ENCODE measurements around the gene CDH2.
A peak's percentile ranks its signal among the peaks of the same experiment; 100 is the strongest.

CDH2 gene

DNA sequence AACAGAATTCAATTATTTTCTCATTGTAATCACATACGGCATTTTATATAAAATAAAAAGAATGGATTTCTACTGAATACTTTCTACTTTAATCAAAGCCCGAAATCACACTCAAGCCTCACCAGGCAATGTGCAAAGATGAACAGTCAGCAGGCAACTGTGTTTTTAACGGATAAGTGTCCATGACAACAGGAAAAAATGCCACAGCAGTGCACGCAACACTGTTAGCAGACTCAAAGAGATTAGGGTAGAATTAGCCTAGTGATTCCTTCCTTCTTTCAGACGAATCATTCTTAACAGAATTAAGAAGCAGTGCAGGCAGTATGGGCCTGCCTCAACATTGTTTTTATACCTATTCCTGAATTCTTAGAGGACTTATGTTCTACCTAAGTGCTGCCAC lies 135.6 kb downstream of the CDH2 start:
- H3K4me3 ChIP-seq (ENCODE audit: control insufficient read depth, low read depth, low read length), result no peak overlapping the region
- DNase-seq (ENCODE audit: low read depth), result peak; percentile 67
- TF ChIP-seq, protein P1, sequence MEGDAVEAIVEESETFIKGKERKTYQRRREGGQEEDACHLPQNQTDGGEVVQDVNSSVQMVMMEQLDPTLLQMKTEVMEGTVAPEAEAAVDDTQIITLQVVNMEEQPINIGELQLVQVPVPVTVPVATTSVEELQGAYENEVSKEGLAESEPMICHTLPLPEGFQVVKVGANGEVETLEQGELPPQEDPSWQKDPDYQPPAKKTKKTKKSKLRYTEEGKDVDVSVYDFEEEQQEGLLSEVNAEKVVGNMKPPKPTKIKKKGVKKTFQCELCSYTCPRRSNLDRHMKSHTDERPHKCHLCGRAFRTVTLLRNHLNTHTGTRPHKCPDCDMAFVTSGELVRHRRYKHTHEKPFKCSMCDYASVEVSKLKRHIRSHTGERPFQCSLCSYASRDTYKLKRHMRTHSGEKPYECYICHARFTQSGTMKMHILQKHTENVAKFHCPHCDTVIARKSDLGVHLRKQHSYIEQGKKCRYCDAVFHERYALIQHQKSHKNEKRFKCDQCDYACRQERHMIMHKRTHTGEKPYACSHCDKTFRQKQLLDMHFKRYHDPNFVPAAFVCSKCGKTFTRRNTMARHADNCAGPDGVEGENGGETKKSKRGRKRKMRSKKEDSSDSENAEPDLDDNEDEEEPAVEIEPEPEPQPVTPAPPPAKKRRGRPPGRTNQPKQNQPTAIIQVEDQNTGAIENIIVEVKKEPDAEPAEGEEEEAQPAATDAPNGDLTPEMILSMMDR (IDR thresholded peaks at IDR 0.05; ENCODE audit: control insufficient read depth, insufficient read depth, low read depth, low read length, missing control alignments), result no peak

DNA sequence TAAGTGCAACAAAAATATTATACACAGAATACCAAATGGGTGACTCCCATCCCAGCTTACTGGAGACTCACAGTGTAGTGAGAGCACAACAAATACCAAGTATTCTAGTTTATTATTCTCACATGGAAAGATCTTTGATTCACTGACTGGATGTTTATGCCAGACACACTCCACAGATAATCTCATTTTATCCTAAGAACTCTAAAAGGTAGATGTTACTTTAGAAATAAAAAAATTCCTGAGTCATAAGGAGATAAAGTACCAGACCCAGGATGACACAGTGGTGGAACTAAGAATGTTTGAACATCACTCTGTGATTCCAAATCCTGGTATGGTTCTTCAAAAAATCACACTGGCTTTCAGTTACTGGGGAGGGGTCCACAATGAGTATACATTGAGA lies 136.2 kb downstream of the CDH2 start:
- no peak for DNase-seq (ENCODE audit: low read depth)
- H3K4me3 ChIP-seq (ENCODE audit: control insufficient read depth, low read depth, low read length), result no peak overlapping the region
- TF ChIP-seq, protein P1 (IDR thresholded peaks at IDR 0.05; ENCODE audit: control insufficient read depth, insufficient read depth, low read depth, low read length, missing control alignments), result no peak

DNA sequence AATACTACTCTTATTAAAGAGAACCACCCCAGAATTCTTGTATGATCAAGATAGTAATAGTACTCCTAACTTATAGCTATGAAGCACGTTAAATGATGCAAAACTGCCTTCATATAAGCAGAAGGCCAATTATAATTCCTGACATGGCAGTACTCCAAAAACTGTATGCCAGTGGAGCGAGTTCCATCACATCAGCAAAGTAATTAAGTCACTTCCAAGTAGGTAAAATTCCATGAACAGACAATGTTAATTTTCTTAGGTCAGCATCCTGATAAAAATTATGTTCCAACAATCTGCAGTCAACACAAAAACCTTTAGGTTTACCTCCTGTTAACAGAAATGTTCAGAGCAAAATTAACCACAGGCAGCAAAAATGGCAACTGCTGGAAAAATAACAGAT lies 136.7 kb downstream of the CDH2 start:
- H3K4me3 ChIP-seq (ENCODE audit: control insufficient read depth, low read depth, low read length), result no peak overlapping the region
- TF ChIP-seq, protein P1 (IDR thresholded peaks at IDR 0.05; ENCODE audit: control insufficient read depth, insufficient read depth, low read depth, low read length, missing control alignments), result no peak
- DNase-seq (ENCODE audit: low read depth), result no peak

DNA sequence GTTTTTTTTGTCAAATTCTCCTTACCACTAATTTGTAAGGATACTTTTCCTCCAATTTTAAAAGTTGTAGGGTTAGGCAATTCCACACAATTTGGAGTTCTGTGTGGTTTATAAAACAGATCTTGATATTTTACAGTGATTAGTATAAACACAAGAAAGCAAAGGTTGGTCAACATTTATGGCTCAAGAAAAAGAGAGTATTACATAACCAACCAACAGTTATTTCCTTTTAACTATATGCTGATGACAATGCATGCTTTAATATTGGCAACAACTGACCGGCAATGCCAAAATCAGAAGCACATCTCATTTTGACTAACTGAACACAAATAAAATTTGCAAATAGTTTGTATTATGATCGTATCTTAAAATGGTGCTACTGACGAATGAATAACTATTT lies 137.2 kb downstream of the CDH2 start:
- no peak for DNase-seq (ENCODE audit: low read depth)
- no peak overlapping the region for H3K4me3 ChIP-seq (ENCODE audit: control insufficient read depth, low read depth, low read length)
- TF ChIP-seq, protein P1 (IDR thresholded peaks at IDR 0.05; ENCODE audit: control insufficient read depth, insufficient read depth, low read depth, low read length, missing control alignments), result no peak

DNA sequence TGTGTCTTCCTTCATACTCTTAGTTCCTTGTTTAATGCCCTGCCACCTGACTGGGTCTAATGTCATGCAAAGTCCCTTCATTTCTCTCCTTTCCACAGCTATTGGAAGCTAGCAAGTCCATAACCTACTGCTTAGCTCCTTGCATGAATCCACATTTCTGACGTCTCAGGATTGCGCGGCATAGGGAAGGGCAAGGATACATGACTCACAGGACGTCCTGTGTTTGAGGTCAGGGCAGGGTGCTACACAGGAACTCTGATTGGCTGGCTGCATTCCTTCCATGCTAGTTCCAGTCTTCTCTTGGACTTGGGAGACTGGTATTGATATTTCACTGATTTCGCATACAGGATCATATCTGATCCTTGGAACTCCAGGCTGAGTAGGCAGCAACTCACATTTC lies 137.9 kb downstream of the CDH2 start:
- DNase-seq (ENCODE audit: low read depth), result no peak
- TF ChIP-seq, protein P1 (IDR thresholded peaks at IDR 0.05; ENCODE audit: control insufficient read depth, insufficient read depth, low read depth, low read length, missing control alignments), result no peak
- H3K4me3 ChIP-seq (ENCODE audit: control insufficient read depth, low read depth, low read length), result no peak overlapping the region

DNA sequence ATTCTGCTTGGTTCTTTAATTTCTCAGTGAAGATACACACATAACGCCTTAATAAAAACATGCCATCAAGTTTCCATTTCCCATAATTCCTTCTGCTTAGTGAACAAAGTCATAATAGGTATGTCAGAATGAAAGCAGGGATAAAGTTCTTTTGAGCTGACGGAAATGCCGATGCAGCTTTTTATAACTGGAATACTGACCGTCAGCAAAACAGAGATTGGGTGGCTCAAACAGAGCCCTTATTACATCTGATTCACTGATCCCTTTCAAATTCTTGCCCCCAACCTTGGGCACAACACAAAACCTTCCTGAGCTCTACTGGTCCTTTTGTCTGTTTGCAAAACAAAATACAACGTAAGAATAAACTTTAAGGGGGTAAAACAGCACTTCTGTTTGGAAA lies 140.4 kb downstream of the CDH2 start:
- TF ChIP-seq, protein P1 (IDR thresholded peaks at IDR 0.05; ENCODE audit: control insufficient read depth, insufficient read depth, low read depth, low read length, missing control alignments), result no peak
- no peak overlapping the region for H3K4me3 ChIP-seq (ENCODE audit: control insufficient read depth, low read depth, low read length)
- no peak for DNase-seq (ENCODE audit: low read depth)

DNA sequence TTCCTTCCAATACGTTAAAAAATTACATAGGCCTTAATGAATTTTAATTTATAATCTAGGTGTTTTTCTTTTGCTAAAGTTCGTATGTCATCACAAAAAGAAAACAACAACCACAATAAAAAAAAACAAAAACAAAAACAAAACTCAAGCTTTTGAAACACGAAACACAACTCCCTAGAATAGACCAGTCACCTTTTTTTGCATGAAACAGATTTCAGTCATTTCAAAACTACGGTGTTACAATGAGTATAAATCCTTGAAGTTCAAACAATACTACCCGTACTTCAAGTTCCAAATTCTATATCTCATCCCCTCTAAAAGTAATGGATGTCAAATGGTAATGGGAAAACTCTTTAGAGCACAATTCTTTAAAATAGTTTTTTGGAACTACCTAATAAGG lies 142.4 kb downstream of the CDH2 start:
- DNase-seq (ENCODE audit: low read depth), result no peak
- TF ChIP-seq, protein P1 (IDR thresholded peaks at IDR 0.05; ENCODE audit: control insufficient read depth, insufficient read depth, low read depth, low read length, missing control alignments), result no peak
- H3K4me3 ChIP-seq (ENCODE audit: control insufficient read depth, low read depth, low read length), result no peak overlapping the region
